GM21717 (cell line): Measurements from ENCODE around the gene PARVA.

Source experiments
- ATAC-seq: cut with Tn5 transposase; IDR thresholded peaks from one replicate; pipeline ENCODE4 v1.9.1; 2021; ENCODE audit warnings: mild to moderate bottlenecking, moderate library complexity; ENCODE audit not compliant: unreplicated experiment

Gene PARVA

DNA sequence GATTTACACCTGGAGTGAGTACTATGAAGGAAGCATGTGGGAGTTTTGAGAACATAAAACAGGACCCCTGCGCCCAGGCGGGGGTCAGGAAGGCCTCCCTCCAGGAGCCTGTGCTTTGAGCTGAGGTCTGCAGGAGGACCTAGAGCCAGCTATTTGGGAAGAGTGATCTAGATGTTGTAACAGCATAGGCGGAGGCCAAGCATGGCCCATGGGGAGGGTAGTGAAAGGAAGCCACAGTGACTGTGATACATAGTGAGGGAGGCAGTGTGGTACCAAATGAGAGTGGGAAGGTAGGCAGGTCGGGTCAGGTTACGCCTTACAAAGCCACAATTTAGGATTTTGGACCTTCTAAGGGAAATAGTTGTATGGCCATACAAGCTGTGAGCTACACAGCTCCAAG is 147.5 kb downstream of the PARVA start:
- ATAC-seq: no peak

DNA sequence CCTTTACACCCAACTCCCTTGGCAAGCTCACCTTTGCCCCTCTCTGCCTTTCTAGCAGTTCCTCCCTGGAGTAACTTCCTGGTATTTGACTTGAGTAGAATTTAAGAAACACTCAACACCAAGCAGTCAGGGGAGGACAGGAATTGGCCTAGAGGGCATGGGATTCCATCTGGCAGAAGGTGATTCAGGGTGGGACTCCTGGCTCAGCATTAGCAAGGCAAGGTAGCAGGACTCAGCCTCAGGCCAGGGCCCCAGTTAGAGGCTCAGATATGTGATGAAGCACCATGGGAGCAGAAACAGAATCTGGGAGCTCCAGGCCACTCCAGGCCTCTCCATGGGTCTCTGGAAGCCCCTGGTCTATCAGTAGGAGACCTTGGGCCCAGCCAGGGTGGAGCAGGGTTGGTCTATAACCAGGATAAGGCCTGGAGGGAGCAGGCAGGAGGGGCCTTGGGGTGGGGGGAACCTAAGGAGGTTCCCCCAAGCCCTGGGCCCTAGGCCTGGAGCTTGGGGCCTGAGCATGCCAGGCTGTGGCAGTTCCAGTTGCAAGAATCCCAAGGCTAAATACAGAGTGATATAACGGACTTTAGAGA is 148.2 kb downstream of the PARVA start:
- ATAC-seq: no peak

DNA sequence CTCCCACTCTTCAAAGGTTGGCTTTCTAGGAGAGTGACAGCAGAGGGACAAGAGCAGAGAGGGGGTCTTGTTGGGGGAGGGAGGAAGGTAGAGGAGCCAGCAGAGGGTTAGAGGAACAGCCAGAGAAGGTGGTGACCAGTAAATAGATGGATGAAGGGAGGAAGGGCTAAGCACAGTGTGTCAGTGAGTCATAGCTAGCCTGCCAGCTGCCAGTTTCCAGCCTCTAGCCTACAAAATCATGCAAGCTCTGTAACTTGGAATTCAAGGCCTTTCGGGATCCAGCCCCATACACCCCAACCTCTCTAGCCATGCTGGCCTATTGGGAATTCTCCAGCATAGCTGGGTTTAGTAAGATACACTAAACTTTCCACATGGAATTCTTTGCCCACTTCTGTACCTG is 149.4 kb downstream of the PARVA start:
- ATAC-seq: no peak

DNA sequence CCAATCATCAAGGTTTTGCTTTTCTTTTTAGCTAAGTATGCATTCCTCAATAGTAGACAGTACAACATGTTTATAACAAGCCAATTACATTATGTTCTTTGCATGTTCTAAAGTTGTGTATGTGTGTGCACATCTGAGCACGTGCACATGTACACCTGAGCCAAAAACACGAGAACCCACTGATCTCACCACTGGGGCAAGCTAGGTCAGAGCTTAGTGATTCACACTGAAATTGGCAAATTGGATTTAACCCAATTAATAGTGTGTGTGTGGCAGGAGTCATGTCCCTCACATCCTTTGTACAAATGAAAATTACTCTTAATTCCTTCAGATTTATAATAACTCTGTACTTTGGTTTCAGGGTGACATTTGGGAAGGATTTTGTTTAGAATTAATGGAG is 151.1 kb downstream of the PARVA start:
- no peak for ATAC-seq

DNA sequence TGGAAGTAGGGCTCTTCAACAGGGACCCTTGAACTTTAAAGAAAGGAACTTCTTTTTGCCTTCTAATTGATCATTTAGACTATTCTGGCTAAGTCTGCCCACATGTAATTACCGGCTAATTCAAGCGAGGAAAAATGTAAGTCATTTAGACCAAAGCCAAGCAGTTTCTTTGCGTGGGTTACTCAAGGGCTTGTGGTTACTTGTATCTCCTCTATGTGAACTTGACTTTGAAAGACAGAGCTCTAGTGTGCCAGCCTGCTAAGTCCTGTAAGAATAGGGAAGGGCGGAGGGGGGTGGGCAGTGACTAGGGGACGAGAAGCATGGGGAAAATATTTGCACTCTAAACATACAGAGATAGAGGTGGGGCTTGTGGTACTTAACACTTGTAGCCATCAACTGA is 151.7 kb downstream of the PARVA start:
- ATAC-seq: no peak

DNA sequence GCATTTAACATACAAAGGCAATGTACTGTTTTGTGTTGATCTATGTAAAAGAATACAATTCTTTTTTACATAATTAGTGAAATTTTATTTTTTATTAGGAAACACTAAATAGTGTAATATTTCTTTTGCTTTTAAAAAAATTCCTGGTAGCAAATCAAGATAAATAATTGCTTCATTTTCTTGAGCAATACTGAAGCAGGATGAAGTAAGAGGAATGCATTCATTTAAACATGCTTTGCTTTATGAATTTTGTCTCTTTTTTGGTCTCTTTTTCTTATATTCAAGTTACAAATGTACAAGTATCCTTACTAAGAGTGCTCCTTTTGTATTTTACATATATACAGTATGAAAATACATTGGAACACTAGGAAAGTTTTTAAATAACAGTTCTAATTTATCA is 152.4 kb downstream of the PARVA start:
- no peak for ATAC-seq

DNA sequence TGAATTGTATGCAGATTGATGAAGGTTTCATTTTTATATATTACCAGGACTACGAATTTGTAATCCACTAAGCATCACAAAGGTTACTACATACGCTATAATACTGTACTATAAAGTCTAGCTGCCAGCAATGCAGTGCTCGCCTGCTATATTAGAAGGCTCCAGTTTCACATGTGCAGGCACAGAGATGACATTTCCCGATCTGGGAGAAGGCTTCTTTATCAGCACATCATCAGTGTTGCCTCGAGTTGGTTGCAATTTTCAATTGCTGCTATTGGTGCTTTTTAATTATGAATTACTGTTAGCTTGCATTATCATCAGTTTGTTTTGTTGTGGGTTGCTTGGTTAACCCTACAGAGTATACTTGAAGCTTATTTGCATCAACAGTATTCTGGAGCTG is 153.6 kb downstream of the PARVA start:
- no peak for ATAC-seq

DNA sequence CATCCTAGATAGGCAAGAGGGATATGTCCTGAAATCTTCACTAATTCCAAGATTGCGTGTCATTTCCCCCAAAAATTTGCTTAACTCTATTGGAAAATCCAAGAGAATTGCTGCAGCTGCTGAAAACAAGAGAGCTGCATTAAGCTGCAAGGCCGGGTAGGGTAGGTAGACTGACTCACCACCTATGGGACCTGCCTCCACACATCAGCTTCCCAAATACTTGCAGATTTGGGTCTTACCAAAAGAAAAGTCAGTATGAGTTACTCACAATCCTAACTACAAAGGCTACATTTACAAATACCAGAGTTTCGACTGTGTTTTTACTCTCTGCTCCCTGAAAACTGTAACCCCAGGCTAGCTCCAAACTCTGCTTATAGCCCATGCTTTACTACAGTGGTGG is 154.3 kb downstream of the PARVA start:
- ATAC-seq: no peak

DNA sequence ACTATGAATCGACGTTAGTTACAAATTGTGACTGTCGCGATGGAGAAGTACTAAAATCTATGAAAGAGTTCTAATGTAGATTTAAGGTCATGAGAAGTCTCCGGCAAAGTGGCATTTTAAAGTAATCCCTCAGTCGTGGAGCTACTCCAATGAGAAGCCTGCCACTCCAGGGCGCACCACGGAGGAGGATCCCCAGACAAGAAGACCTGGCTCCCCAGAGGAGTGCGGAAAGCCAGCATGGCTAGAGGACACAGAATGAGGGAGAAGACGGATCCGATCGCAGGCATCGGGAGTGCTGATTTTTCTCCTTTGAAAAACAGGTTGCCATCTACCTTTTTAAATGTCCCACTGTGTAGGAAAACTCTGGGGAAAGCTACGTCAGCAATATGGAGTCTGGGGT is 155.2 kb downstream of the PARVA start:
- ATAC-seq: no peak

DNA sequence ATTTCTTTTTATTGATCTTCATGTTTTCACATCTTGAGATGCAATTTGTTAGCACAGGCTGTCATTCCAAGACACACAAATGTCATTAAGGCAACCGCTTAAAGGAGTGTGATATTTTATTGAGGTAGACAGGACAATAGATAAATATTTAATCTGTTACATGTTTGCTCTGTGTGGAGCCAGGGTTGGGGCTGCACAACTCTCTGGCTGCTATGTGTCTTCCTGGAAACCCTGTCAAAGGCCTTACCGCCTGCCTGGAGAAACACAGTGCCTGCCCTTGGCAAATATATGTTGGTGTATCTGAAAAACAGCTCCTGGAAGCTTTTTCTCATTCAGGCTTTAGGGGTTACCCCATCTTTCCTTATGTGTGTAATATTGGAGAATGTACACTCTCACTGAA is 157.2 kb downstream of the PARVA start:
- ATAC-seq: no peak

DNA sequence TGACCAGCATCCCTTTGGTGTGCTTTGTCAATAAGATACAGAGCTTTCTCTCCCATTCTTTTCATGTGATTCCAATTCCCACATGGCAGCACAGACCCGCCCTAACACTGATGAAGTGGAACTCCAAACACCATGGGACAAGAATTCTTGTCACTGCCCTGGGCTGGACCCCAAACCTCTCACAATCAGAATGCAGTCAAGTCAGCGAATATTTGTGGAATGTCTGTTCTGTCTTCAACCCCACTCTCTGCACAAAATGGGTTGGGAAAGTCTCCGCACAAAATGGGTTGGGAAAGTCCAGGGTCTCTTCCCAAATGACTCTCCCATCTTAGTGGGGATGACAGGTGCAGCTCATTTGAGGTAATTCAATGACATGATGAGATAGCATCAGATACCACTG is 157.9 kb downstream of the PARVA start:
- ATAC-seq: no peak

DNA sequence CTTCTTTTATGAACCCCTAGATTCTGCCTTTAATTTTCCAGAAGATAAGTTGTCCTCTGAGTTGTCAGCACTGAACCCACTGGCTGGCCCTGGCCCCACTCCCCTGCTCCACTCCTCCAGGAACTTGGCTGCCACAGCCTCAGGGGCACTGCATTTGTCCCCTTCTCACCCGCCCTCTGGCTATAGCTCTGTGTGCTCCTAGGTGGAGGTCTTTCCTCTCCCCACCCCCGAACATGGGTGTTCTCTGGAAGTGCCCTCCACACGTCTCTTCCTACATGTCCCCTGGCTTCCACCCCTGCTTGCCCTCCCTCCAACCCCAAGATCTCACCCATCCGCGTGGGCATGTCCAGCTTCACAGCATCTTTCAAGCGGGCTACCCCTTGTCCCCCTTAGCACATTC is 159.2 kb downstream of the PARVA start:
- ATAC-seq: no peak

DNA sequence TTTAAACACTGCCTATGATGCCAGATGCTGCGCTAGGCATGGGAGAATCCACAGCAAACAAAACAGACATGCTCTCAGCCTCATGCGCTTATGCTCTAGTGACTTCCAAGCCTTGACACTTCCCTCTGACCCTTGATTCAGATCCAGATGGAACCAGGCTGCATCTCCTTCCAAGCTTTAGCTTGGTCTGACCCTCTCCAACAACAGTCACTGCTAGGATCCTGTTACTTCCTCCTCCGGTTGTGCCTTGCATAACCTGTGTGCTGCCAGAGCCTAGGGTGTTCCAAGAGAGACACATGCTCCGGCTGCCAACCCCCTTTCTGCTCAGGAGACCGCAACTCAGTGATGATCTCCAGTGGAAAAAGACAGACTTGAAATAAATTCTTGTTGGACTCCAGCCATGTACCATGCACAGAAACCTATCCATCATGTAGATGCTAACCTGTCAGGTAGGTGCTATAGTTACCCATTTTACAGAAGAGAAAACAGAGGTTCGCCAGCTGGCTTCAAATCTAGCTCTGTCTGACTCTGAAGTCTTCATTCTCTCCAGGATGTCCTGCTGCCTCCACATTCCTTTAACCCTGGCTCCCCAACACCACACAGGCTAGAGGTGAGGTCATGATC is 160.5 kb downstream of the PARVA start:
- no peak for ATAC-seq

DNA sequence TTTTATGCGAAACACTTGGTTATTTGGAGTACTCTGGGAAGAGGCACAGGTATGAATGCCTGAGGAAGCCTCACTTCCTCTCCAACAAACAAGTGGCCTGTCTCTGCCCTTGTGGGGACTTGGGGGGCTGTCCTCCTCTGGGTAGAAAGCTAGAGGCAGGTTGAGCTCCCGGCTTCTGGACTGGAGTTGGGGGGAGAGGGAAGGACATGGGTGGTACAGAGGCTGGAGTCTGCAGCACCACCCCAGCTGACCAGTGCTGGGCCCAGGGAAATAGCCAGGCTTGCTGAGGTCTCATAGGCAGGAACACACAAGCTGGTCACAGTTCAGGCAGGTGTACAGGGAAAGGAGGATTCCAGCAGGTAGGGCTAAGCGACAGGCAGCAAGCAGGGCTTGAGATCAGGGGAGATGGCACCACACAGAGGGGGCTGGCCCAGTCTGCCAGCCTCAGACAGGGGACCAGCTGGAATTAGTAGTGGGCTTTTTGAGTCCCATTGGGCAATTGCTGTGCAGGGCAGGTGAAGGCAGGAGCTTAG is 161.6 kb downstream of the PARVA start:
- ATAC-seq: no peak

DNA sequence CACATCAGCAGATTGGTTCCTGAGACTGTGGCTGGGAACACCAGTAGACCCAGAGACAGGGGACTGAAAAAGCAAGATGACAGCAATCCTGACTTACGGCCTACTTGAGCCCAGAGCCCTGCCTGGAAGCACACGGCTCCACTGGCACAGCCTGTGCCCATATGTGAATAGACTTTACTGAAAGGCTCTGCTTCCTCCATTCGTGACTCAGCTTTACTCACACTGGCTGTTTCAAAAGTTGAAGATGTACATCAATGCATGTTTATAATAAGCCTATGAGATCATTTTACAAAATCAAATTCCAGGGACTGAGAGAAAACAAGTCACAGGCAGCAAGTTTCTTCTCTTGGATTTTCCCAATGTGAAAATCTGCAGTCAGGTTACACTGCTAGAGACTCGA is 162.2 kb downstream of the PARVA start:
- no peak for ATAC-seq

DNA sequence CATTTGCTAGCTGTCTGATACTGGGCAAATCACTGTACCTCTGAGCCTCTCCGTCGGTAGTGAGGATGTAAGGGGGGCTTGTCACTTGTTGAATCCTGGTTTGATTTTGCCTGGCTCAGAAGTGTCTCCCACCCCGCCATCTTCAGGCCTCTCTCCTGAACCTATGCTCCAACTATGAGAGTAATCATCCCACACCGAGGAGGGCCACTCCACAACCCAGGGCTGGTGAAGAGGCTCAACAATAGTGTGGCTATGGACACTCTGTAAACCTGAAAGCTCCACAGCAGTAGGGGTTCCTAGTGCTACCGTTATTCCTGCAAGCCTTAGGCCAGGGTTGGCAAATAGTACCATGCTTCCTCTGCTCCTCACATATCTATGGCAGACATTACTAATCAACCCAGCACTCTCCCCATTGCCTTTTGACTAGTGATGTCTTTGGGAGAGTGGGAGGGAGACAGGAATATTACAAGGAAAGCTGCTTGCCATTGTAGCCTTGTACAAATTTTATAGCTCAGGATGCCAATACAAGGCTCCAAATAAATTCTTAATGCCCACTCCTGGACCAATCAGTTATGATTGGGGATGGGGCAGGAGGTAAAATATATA is 162.8 kb downstream of the PARVA start:
- ATAC-seq: no peak

DNA sequence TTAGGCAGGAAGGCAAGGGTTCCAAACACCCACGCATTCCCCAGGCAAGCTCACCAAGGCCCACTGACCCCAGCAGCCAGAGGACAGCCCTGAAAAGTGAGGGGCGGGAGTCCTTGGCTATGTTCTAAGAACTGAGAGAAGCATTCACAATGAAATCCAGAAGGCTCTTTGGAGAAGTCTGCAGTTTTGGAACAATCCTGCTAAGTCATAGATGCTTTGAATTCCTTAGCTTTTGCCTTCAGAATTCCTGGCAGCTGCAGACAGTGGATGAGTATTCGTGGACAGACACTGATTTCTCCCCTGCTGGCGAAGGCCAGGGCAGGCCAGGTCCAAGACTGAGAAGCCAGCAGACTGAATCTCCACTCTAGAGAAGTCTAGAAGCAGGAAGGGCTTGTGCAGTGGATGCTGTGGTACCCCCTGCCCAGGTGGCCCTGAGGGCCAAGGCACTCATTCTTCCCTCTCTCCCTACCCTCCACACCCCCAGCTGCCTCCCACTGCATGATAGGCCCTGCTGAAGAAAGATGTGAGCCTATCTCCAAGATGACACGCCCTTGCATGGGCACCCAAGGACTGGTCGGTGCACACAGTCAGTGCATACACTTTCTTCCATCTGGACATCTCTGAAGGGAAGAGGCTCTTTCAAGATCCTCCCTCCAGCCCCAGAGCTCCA is 163.7 kb downstream of the PARVA start:
- ATAC-seq: no peak

DNA sequence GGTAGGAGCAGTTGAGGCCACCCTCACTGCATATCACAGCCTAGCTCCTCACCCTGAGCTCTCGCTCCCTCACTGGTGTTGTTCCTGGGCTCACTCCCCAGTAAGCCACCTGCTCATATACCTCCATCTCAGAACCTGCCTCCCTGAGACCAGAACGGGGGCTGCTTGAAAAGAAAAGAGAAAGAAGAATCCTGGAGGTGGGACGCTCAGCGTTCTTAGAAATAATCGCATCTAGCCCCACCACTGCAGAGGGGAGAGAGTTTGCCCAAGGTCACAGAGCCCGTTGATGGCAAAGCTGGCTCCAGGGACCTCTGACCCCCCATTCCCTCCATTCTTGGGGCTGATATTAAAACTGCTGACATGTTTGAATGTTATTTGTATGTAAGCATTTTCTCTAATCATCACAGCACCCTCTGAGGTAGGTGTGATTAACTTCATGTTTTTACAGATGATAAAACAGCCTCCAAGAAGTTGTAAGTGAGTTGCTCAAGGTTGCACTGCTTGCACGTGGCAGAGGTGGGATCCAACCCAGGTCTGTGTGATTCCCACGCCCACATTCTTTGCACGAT is 164.3 kb downstream of the PARVA start:
- no peak for ATAC-seq

DNA sequence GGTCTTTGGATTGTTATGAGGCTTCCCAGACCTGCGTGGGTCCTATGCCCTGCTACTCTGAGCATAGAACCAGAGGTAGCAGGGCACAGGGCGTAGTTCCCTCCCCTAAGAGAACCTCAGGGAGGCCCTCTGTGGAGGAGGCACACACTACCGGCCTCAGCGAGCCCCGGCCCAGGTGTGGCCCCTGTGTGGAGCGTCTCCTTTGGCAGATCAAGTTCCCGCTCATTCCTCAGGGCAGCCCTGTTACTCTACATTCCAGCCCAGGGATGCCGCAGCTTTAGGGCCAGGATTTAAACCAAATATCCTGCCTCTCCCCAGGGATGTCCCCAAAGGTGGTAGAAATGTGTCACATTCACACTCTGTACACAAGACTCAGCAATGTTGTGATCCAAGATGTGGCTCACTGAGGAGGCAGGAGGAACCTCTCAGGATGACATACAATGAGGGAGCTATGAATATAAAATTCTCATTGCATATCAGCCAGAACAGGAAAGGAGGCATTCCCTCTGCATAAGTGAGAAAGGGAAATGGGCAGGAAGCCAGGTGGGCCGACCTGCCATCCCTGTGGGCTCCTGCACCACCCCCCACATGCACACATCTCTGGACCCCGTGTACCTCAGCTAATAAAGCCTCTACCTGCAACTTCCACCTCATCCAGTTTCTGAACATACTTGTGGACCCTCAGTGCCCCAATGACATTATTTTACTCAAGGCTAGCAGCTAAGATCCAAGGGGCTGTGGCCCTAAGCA is 165.0 kb downstream of the PARVA start:
- no peak for ATAC-seq

DNA sequence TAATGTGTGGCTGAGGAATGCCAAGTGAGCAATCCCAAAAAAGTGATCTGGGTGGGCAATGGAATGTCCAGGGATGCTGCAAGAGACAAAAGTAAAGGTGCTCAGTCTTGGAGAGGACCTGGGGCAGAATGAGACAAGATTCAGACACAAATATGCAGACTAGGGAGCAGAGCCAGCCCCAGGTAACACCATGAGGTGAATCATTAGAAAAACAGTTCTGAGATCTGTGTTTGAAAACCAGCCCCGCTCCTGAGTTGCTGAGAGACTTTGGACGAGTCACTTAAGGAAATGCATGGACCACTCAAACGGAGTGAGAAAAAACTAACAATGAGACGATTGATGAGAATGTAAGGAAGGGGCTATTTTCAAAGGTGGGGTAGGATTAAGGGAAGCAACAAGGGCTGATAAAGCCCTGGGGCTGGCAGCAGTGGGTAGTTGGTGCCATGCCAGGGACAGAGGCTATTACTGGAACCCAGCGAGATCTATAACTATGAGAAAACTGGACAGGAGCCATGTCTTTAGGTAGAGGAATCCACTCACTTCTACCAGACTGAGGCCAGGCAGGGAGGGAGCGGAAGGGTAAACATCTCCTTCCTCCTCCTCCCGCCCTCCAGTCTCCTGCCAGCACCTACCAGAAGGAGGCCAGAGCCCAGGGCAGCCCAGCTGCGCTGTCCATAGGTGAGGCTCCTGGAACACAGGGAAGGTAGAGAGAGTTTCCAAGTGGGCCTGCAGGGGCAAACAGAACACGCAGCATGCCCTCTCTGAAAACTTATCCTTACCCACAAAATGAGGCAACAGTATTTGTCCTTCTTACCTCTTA is 166.4 kb downstream of the PARVA start:
- no peak for ATAC-seq
